ENCODE data around the gene SLAMF8. TPM values are rescaled to one million over a fixed set of nuclear protein-coding genes. Genes with fewer than 3 reads are reported as not detected.

The SLAMF8 gene
- total RNA-seq, 1 experiment from 2014 or later, result not detected

- WGBS (ENCODE audit: extremely low coverage, insufficient read length, low lambda C conversion rate), result no CpG with 5 or more reads among the region's 31 CpGs
- Histone ChIP-seq H3K27me3 (ENCODE audit: insufficient read depth, low read length) (peaks cover 6% of the 10 kb centered on the region; the same call in 1 of the 2 replicates), H3K79me2 (ENCODE audit: insufficient read depth, low read length) (no peaks in the 10 kb centered on the region), H2AK5ac (ENCODE audit: insufficient read length, low read length) (no peak overlapping the region), H3K9ac (ENCODE audit: extremely low read depth, insufficient read length, low read length) (no peak overlapping the region), H3K56ac (ENCODE audit: insufficient read length, low read depth, low read length) (no peak overlapping the region), H2BK15ac (ENCODE audit: low read depth, low read length) (no peak overlapping the region), H2BK12ac (ENCODE audit: insufficient read length, low read depth, low read length) (no peak overlapping the region), H3K4ac (ENCODE audit: low read depth, low read length) (no peak overlapping the region), H2BK120ac (ENCODE audit: low read depth, low read length, poor library complexity, severe bottlenecking) (no peak overlapping the region), H2BK20ac (ENCODE audit: low read depth, low read length, poor library complexity, severe bottlenecking) (no peak overlapping the region), H2BK5ac (ENCODE audit: insufficient read length, low read length) (no peak overlapping the region), H3K18ac (ENCODE audit: insufficient read length, low read depth, low read length) (no peak overlapping the region), H4K5ac (ENCODE audit: insufficient read length, low read depth, low read length) (no peak overlapping the region), H3T11ph (ENCODE audit: low read length) (no peak overlapping the region), H3K79me1 (ENCODE audit: insufficient read depth, low read depth, low read length, poor library complexity, severe bottlenecking) (no peaks in the 10 kb centered on the region), H3K27ac (ENCODE audit: insufficient read length, low read depth, low read length) (no peak overlapping the region), H3K23ac (ENCODE audit: insufficient read length, low read depth, low read length) (no peak overlapping the region), H3K9me3 (ENCODE audit: control insufficient read depth, low read depth, low read length) (no peaks in the 10 kb centered on the region), H3K23me2 (ENCODE audit: insufficient read length, low read depth, low read length, poor library complexity, severe bottlenecking) (peaks cover 6% of the 10 kb centered on the region), H4K20me1 (ENCODE audit: control insufficient read depth, insufficient read depth, insufficient read length) (no peaks in the 10 kb centered on the region), H4K8ac (replicated peaks; ENCODE audit: insufficient read length, low read depth, low read length) (no peak overlapping the region), H3K4me2 (ENCODE audit: insufficient read depth, insufficient read length, low read length) (peak overlapping the region; percentile 49), H2AFZ (ENCODE audit: low read length) (no peak overlapping the region), H3K14ac (ENCODE audit: insufficient read depth, low read length) (no peak overlapping the region), H3K4me1 (ENCODE audit: insufficient read depth, low read length) (no peaks in the 10 kb centered on the region), H4K91ac (ENCODE audit: insufficient read length, low read depth, low read length) (no peak overlapping the region)
- peak overlapping the region; percentile 73 to 93 for H3K4me3 Mint-ChIP-seq
- peaks cover 6% of the 10 kb centered on the region in 2 experiments for H3K4me1 Mint-ChIP-seq
- no peaks in the 10 kb centered on the region for H3K36me3 Mint-ChIP-seq (ENCODE audit: insufficient read depth in 1 of 3, low read depth in 3 of 3)
- peak; percentile 72 for DNase-seq
- TF ChIP-seq CTCF (conservative IDR thresholded peaks at IDR 0.05), result no peak
- H3K9me3 Mint-ChIP-seq, result no peaks in the 10 kb centered on the region
- peaks cover 50% of the 10 kb centered on the region for H3K27me3 Mint-ChIP-seq (ENCODE audit: low read depth)
- H3K27ac Mint-ChIP-seq, result no peak overlapping the region
These were observed 27.5 kb downstream of the SLAMF8 start for GRCh38 chr1:159854116-159854692.
